Body of pancreas (tissue), 4 donors: Measurements from ENCODE around the gene KLHL8.

Experiments
- CTCF ChIP-seq, 7 experiments: fragments of 450-650 bp in 4 of 7; fragments of 200-600 bp in 3 of 7; sonication (generic) in 3 of 7; IDR thresholded peaks; one replicate each; pipeline ENCODE4 v1.5.1; 2016 to 2019; ENCODE audit warnings: antibody characterized with exemption in 7 of 7
- POLR2A ChIP-seq, 3 donors: fragments of 450-650 bp; IDR thresholded peaks; one replicate each; pipeline ENCODE4 v1.6.1; 2016; ENCODE audit warnings: antibody characterized with exemption in 3 of 3, mild to moderate bottlenecking in 2 of 3

GRCh38 chr4:87180767-87181166 lies 39.7 kb downstream of the KLHL8 start:
- no peak for TF ChIP-seq CTCF (IDR thresholded peaks at IDR 0.05)
- no peak for TF ChIP-seq POLR2A (IDR thresholded peaks at IDR 0.05)
